Retinal pigment epithelial cell (primary cell): ENCODE measurements around the gene TMEM60.
"Not testable (repeated sequence)": the region's sequence is repeated elsewhere in the genome, so short reads cannot be mapped to it uniquely, and the experiment has no call there.

Source experiments
- DNase-seq: peaks from one replicate; pipeline ENCODE4 v3.0.0-alpha.2; 2010; ENCODE audit warnings: low read depth
- H3K4me3 ChIP-seq: 2 replicates; pipeline ENCODE4 v1.5.1; 2011; ENCODE audit warnings: mild to moderate bottlenecking, low read length, control low read depth, moderate library complexity
- CTCF ChIP-seq: conservative IDR thresholded peaks from 2 replicates; pipeline ENCODE4 v1.5.1; 2011; ENCODE audit warnings: low read depth, low read length, control low read depth, inconsistent platforms

TMEM60 gene

GRCh38 chr7:77794000-77794399 is 4.2 kb downstream of the TMEM60 start:
- H3K4me3 ChIP-seq, result no peak overlapping the region
- no peak for DNase-seq
- no peak for TF ChIP-seq CTCF

- no peak for DNase-seq
- no peak overlapping the region for H3K4me3 ChIP-seq
- no peak for TF ChIP-seq CTCF
Measured at GRCh38 chr7:77791956-77792355, 6.3 kb downstream of the TMEM60 start.

GRCh38 chr7:77791336-77791735 is 6.9 kb downstream of the TMEM60 start:
- TF ChIP-seq CTCF, result no peak

GRCh38 chr7:77788327-77788902 is 9.8 kb downstream of the TMEM60 start:
- no peak for TF ChIP-seq CTCF
- H3K4me3 ChIP-seq, result no peak overlapping the region
- no peak for DNase-seq

More at GRCh38 chr7:77791336-77791735, 6.9 kb downstream of the TMEM60 start:
- DNase-seq, result no peak
- H3K4me3 ChIP-seq, result no peak overlapping the region

GRCh38 chr7:77786741-77787140 is 11.5 kb downstream of the TMEM60 start:
- TF ChIP-seq CTCF, result no peak
- no peak for DNase-seq
- no peak overlapping the region for H3K4me3 ChIP-seq

- H3K4me3 ChIP-seq, result no peak overlapping the region
- DNase-seq, result no peak
- no peak for TF ChIP-seq CTCF
Measured at GRCh38 chr7:77786018-77786417, 12.2 kb downstream of the TMEM60 start.

GRCh38 chr7:77784426-77784825 is 13.8 kb downstream of the TMEM60 start:
- not testable (repeated sequence) for DNase-seq, H3K4me3 ChIP-seq

GRCh38 chr7:77783545-77783944 is 14.7 kb downstream of the TMEM60 start:
- H3K4me3 ChIP-seq, result no peak overlapping the region
- no peak for TF ChIP-seq CTCF
- no peak for DNase-seq
